CD4-positive, CD25-positive, alpha-beta regulatory T cell (primary cell): ENCODE measurements around the gene SLC6A6. TPM values are rescaled to one million over a fixed set of nuclear protein-coding genes. Genes with fewer than 3 reads are reported as not detected.

Experiments
- ATAC-seq, 2 donors: fragments of 150-1000 bp; cut with Tn5 transposase; one replicate each; pipeline ENCODE4 v1.10.0; 2021; ENCODE audit warnings: low read depth in 2 of 2, moderate number of reproducible peaks in 2 of 2, moderate library complexity in 1 of 2
- DNase-seq, 3 donors: peaks; one replicate each; pipeline versions ENCODE4 v3.0.0 to v3.0.0-alpha.2; 2012 to 2022; ENCODE audit warnings: mixed read lengths in 1 of 3
- H3K27ac ChIP-seq: one replicate; pipeline ENCODE4 v1.7.0; 2013; ENCODE audit warnings: mild to moderate bottlenecking, low read length; ENCODE audit not compliant: insufficient read depth, poor library complexity, severe bottlenecking
- H3K27me3 ChIP-seq: one replicate; pipeline ENCODE4 v1.7.0; 2013; ENCODE audit warnings: low read length; ENCODE audit not compliant: control insufficient read depth, insufficient read depth
- H3K36me3 ChIP-seq: one replicate; pipeline ENCODE4 v1.7.0; 2013; ENCODE audit warnings: mild to moderate bottlenecking, low read length, moderate library complexity; ENCODE audit not compliant: control insufficient read depth, insufficient read depth
- H3K4me1 ChIP-seq: 2 replicates; pipeline ENCODE4 v1.7.0; 2013; ENCODE audit warnings: mild to moderate bottlenecking, low read length; ENCODE audit not compliant: insufficient read depth, control insufficient read depth, poor library complexity, severe bottlenecking
- H3K4me3 ChIP-seq: one replicate; pipeline ENCODE4 v1.7.0; 2013; ENCODE audit warnings: low read depth, mild to moderate bottlenecking, low read length, moderate library complexity
- H3K9me3 ChIP-seq, 2 experiments: 1 replicate in 1 of 2; 2 replicates in 1 of 2; pipeline ENCODE4 v1.7.0; 2013; ENCODE audit warnings: low read length in 2 of 2, mild to moderate bottlenecking in 1 of 2, moderate library complexity in 1 of 2; ENCODE audit not compliant: control insufficient read depth in 2 of 2
- H3K27ac Mint-ChIP-seq, 3 donors: one replicate each; pipeline ENCODE4 v1.8.0; 2020 to 2022; ENCODE audit warnings: mild to moderate bottlenecking in 3 of 3, mixed read lengths in 3 of 3, moderate library complexity in 2 of 3
- H3K27me3 Mint-ChIP-seq: one replicate; pipeline ENCODE4 v1.8.0; 2022; ENCODE audit warnings: mild to moderate bottlenecking, mixed read lengths
- H3K36me3 Mint-ChIP-seq: one replicate; pipeline ENCODE4 v1.8.0; 2020; ENCODE audit warnings: mixed read lengths
- H3K4me1 Mint-ChIP-seq, 4 donors: one replicate each; pipeline ENCODE4 v1.8.0; 2020 to 2022; ENCODE audit warnings: mixed read lengths in 4 of 4, mild to moderate bottlenecking in 1 of 4
- H3K4me3 Mint-ChIP-seq, 4 donors: one replicate each; pipeline ENCODE4 v1.8.0; 2020 to 2022; ENCODE audit warnings: mild to moderate bottlenecking in 4 of 4, mixed read lengths in 4 of 4, moderate library complexity in 3 of 4
- H3K9me3 Mint-ChIP-seq, 7 donors: one replicate each; pipeline ENCODE4 v1.8.0; 2020 to 2022; ENCODE audit warnings: mixed read lengths in 7 of 7, mild to moderate bottlenecking in 3 of 7, moderate library complexity in 2 of 7
- polyA plus RNA-seq, 4 donors: library from polyadenylated mRNA; unstranded; fragments of 300-500 nt; fragmentation: Illumina TruSeq; gene quantifications; one replicate each; pipeline ENCODE4 v1.2.3, GENCODE V29; 2021
- total RNA-seq: library from RNA; stranded (reverse); gene quantifications from one replicate; pipeline ENCODE4 v1.2.3, GENCODE V29; 2022

SLC6A6 gene
- total and polyA plus RNA-seq, 5 donors from 2014 or later: 6.9 to 73.3 (median 9.1) TPM

- Histone ChIP-seq H3K27me3 (no peaks in the 10 kb centered on the region), H3K27ac (no peak overlapping the region), H3K4me1 (peaks cover 4% of the 10 kb centered on the region), H3K4me3 (no peak overlapping the region), H3K36me3 (no peaks in the 10 kb centered on the region), H3K9me3 (no peaks in the 10 kb centered on the region)
- Mint-ChIP-seq H3K4me1 (peaks cover 0 to 5% (median 2%) of the 10 kb centered on the region in 4 donors), H3K4me3 (no peak overlapping the region), H3K27me3 (peaks cover 6% of the 10 kb centered on the region), H3K27ac (no peak overlapping the region), H3K36me3 (no peaks in the 10 kb centered on the region), H3K9me3 (no peaks in the 10 kb centered on the region)
- DNase-seq (no peak), ATAC-seq (no peak)
Observed at GRCh38 chr3:14368885-14369284, 33.5 kb upstream of the SLC6A6 start.

GRCh38 chr3:14369675-14370669 lies 32.4 kb upstream of the SLC6A6 start:
- Mint-ChIP-seq H3K36me3 (no peaks in the 10 kb centered on the region), H3K9me3 (no peaks in the 10 kb centered on the region), H3K4me3 (peak overlapping the region in 1 of 4 donors; percentile 33), H3K4me1 (peaks cover 0 to 5% (median 2%) of the 10 kb centered on the region in 4 donors), H3K27ac (peak overlapping the region in 1 of 3 donors; percentile 56), H3K27me3 (peaks cover 6% of the 10 kb centered on the region)
- ATAC-seq (no peak), DNase-seq (no peak)
- Histone ChIP-seq H3K27me3 (no peaks in the 10 kb centered on the region), H3K27ac (no peak overlapping the region), H3K4me1 (peaks cover 4% of the 10 kb centered on the region), H3K36me3 (no peaks in the 10 kb centered on the region), H3K9me3 (no peaks in the 10 kb centered on the region), H3K4me3 (no peak overlapping the region)

- no peak for DNase-seq
- H3K27me3 Mint-ChIP-seq: peaks cover 6% of the 10 kb centered on the region
- H3K27ac Mint-ChIP-seq: no peak overlapping the region
- Histone ChIP-seq H3K4me1 (peaks cover 4% of the 10 kb centered on the region), H3K27ac (no peak overlapping the region), H3K27me3 (no peaks in the 10 kb centered on the region), H3K36me3 (no peaks in the 10 kb centered on the region), H3K9me3 (no peaks in the 10 kb centered on the region), H3K4me3 (no peak overlapping the region)
- no peak overlapping the region for H3K4me3 Mint-ChIP-seq
- H3K36me3 Mint-ChIP-seq: no peaks in the 10 kb centered on the region
- peaks cover 0 to 5% (median 2%) of the 10 kb centered on the region in 4 donors for H3K4me1 Mint-ChIP-seq
- ATAC-seq: no peak
- no peaks in the 10 kb centered on the region for H3K9me3 Mint-ChIP-seq
Observed at GRCh38 chr3:14370720-14371572, 31.5 kb upstream of the SLC6A6 start.

GRCh38 chr3:14371573-14372474 lies 30.6 kb upstream of the SLC6A6 start:
- no peak for ATAC-seq
- Histone ChIP-seq H3K4me1 (peaks cover 4% of the 10 kb centered on the region), H3K27ac (no peak overlapping the region), H3K27me3 (no peaks in the 10 kb centered on the region), H3K36me3 (no peaks in the 10 kb centered on the region), H3K4me3 (no peak overlapping the region), H3K9me3 (no peaks in the 10 kb centered on the region)
- Mint-ChIP-seq H3K27ac (no peak overlapping the region), H3K27me3 (no peaks in the 10 kb centered on the region), H3K36me3 (no peaks in the 10 kb centered on the region), H3K4me3 (no peak overlapping the region), H3K9me3 (no peaks in the 10 kb centered on the region), H3K4me1 (peaks cover 0 to 7% (median 2%) of the 10 kb centered on the region in 4 donors)
- DNase-seq: no peak

- H3K9me3 ChIP-seq: no peaks in the 10 kb centered on the region
- H3K36me3 ChIP-seq: no peaks in the 10 kb centered on the region
- no peak overlapping the region for H3K27ac ChIP-seq
- no peaks in the 10 kb centered on the region for H3K27me3 ChIP-seq
- H3K4me1 ChIP-seq: peaks cover 8% of the 10 kb centered on the region
- Mint-ChIP-seq H3K9me3 (no peaks in the 10 kb centered on the region), H3K4me3 (no peak overlapping the region), H3K4me1 (peaks cover 3 to 13% (median 5%) of the 10 kb centered on the region in 4 donors), H3K27me3 (no peaks in the 10 kb centered on the region), H3K27ac (no peak overlapping the region), H3K36me3 (no peaks in the 10 kb centered on the region)
- DNase-seq (no peak), ATAC-seq (no peak)
- no peak overlapping the region for H3K4me3 ChIP-seq
Observed at GRCh38 chr3:14372587-14372986, 29.8 kb upstream of the SLC6A6 start.

- no peaks in the 10 kb centered on the region for H3K27me3 ChIP-seq
- Mint-ChIP-seq H3K27ac (no peak overlapping the region), H3K4me1 (peaks cover 5 to 20% (median 9%) of the 10 kb centered on the region in 4 donors), H3K36me3 (no peaks in the 10 kb centered on the region), H3K4me3 (no peak overlapping the region), H3K9me3 (no peaks in the 10 kb centered on the region), H3K27me3 (no peaks in the 10 kb centered on the region)
- DNase-seq (no peak), ATAC-seq (no peak)
- no peak overlapping the region for H3K27ac ChIP-seq
- no peaks in the 10 kb centered on the region for H3K36me3 ChIP-seq
- no peak overlapping the region for H3K4me3 ChIP-seq
- no peaks in the 10 kb centered on the region for H3K9me3 ChIP-seq
- peaks cover 13% of the 10 kb centered on the region for H3K4me1 ChIP-seq
Observed at GRCh38 chr3:14373753-14374376, 28.5 kb upstream of the SLC6A6 start.
